Measurements from ENCODE around the gene GRM2.
"Not testable (repeated sequence)": the region's sequence is repeated elsewhere in the genome, so short reads cannot be mapped to it uniquely, and the experiment has no call there.

The GRM2 gene

GRCh38 chr3:51729042-51729633 lies 22.3 kb downstream of the GRM2 start:
- no peak for DNase-seq

GRCh38 chr3:51733859-51734571 lies 27.1 kb downstream of the GRM2 start:
- no peak for DNase-seq

GRCh38 chr3:51734572-51734907 lies 27.7 kb downstream of the GRM2 start:
- DNase-seq = no peak

GRCh38 chr3:51735039-51735438 lies 28.2 kb downstream of the GRM2 start:
- DNase-seq = no peak

DNA sequence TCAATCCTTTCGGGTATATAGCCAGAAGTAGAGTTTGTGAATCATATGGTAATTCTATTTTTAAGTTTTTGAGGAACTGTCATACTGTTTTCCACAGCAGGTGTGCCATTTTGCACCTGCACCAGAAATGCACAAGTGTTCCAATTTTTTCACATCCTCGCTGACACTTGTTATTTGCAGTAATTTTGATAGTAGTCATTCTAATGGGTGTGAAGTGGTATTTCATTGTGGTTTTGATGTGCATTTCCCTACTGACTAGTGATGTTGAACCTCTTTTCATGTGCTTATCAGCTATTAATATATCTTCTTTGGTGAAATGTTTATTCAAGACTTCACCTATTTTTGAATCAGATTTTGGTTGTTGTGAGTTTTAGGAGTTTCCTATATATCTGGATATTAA lies 29.1 kb downstream of the GRM2 start:
- no peak for DNase-seq

DNA sequence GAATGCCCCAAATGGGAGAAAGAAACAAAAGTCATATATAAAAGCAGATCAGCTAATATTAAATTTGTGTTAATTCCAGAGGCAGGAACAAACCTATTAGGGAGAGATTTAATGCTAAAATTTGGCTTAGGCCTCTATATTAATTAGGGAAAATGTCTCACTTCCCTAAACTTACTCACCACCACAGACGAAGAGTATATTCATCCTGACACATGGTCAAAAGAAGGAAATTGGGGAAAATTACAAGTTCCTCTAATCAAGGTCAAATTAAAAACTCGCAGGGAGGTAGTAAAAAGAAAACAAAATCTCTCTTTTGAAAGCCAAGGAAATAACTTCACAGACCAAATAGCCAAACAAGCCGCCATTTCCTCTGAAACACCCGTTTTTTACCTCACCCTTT lies 32.2 kb downstream of the GRM2 start:
- DNase-seq = no peak

- not testable (repeated sequence) for DNase-seq
These were observed 35.5 kb downstream of the GRM2 start for GRCh38 chr3:51742320-51742719.

GRCh38 chr3:51742978-51743377 lies 36.1 kb downstream of the GRM2 start:
- DNase-seq = not testable (repeated sequence)

- no peak for DNase-seq
These were observed 41.0 kb downstream of the GRM2 start for GRCh38 chr3:51747840-51748239.

GRCh38 chr3:51748327-51748726 lies 41.5 kb downstream of the GRM2 start:
- DNase-seq = no peak

DNA sequence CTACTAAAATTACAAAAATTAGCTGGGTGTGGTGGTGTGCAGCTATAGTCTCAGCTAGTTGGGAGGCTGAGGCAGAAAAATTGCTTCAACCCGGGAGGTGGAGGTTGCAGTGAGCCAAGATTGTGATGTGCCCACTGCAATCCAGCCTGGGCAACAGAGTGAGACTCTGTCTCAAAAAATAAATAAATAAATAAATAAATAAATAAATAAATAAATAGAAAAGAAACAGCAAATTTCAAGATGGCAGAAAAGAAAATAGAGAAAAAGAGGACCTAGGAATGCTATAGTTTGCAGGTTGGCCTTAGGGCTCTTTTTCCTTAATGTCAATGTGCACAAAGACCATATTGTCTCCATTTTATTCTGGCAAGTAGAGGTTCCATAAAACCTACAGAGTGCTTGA lies 44.0 kb downstream of the GRM2 start:
- no peak for DNase-seq

DNA sequence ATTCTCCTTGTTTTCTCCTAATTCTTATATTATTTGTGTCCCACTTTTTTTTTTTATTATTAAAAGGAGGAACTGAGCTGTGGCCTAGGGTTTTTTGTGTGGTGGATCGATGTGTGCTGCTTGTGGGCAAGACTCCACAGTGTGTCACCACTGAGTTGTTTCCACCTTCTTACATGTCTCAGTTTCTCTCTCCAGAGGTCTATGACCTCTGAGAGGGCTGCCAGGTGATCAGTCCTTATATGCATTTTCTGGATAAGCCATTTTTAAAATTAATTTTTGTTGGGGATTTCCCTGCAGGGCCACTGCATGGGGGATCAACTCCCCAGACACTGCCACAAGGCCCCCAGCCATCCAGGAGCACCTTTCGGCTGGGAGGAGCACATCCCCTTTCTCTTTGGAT lies 44.4 kb downstream of the GRM2 start:
- no peak for DNase-seq

GRCh38 chr3:51753763-51754750 lies 47.2 kb downstream of the GRM2 start:
- not testable (repeated sequence) for DNase-seq

DNA sequence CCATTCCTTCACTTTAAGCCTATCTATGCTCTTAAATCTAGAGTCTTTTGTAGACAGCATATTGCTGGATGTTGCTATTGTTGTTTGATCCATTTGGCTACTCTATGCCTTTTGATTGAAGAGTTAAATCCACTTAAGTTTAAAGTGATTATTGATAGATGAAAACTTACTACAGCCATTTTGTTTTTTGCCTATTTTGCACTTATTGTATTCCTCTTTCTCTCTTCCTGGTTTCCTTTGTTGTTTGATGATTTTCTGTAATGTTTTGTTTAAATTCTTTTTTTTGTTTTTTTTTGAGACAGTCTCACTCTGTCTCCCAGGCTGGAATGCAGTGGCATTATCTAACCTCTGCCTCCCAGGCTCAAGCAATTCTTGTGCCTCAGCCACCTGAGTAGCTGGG lies 52.3 kb downstream of the GRM2 start:
- no peak for DNase-seq

Measured in effector CD8-positive, alpha-beta T cell (primary cell).